ENCODE measurements around the gene WNT8A. TPM values are rescaled to one million over a fixed set of nuclear protein-coding genes. Genes with fewer than 3 reads are reported as not detected.

The WNT8A gene
- polyA plus RNA-seq, 3 donors = not detected

DNA sequence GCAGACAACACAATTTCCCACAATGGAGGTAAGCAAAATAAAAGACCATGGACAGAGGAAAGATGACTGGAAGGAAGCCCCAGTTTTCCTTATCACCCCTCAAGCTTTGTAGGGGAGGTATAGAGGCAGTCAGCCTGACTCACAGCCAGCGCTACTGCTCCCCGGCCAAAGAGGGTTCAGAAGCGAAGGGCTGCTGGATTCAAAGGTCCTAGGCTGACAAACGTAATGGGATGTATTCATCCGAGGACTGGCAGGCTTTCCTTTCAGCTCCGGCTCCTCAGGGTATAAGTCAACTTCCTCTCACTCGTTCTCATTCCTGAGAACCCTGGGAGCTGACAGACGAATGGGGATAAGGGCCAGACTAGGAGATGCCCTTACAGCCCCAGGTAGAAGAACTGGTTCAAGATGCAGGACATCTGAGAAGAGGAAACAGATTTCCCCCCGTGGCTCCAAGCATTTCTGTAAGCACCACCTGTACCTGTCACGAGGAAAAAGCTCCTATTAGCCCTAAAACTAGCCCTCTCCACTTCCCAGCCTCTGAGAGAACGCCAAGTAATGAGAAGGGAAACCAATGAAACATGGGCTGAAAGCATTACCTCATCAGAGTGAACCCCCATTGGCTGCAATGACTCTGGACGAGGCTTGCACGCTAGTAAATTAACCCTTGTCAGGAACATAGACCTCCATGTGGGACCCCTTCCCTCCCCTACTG is 28.8 kb upstream of the WNT8A start:
- H3K36me3 ChIP-seq (replicated peaks in 1 of 2; ENCODE audit: control insufficient read depth in 1 of 2, insufficient read depth in 2 of 2, low read length in 2 of 2) = no peaks in the 10 kb centered on the region
- H3K4me1 ChIP-seq (ENCODE audit: control insufficient read depth in 1 of 2, insufficient read depth in 2 of 2, low read length in 2 of 2) = no peaks in the 10 kb centered on the region
- peak overlapping the region; percentile 38 for H2AFZ ChIP-seq (ENCODE audit: insufficient read depth, low read depth, low read length, poor library complexity, severe bottlenecking)
- H3K9ac ChIP-seq (ENCODE audit: insufficient read depth, low read length, poor library complexity, severe bottlenecking) = no peak overlapping the region
- no peak overlapping the region for H3K4me2 ChIP-seq (replicated peaks; ENCODE audit: extremely low read depth, low read length, poor library complexity, severe bottlenecking)
- no peak overlapping the region for H3K4me3 ChIP-seq (replicated peaks in 1 of 3; ENCODE audit: low read depth in 2 of 3, low read length in 3 of 3)
- H3K9me3 Mint-ChIP-seq = peaks cover 0 to 3% (median 0%) of the 10 kb centered on the region in 7 donors
- intact Hi-C loops (cut with micrococcal nuclease) = no loop called here
- DNase-seq = no peak
- no peaks in the 10 kb centered on the region for H3K9me3 ChIP-seq (replicated peaks in 1 of 2; ENCODE audit: control insufficient read depth in 1 of 2, insufficient read depth in 1 of 2, low read length in 2 of 2)
- TF ChIP-seq, protein P1, sequence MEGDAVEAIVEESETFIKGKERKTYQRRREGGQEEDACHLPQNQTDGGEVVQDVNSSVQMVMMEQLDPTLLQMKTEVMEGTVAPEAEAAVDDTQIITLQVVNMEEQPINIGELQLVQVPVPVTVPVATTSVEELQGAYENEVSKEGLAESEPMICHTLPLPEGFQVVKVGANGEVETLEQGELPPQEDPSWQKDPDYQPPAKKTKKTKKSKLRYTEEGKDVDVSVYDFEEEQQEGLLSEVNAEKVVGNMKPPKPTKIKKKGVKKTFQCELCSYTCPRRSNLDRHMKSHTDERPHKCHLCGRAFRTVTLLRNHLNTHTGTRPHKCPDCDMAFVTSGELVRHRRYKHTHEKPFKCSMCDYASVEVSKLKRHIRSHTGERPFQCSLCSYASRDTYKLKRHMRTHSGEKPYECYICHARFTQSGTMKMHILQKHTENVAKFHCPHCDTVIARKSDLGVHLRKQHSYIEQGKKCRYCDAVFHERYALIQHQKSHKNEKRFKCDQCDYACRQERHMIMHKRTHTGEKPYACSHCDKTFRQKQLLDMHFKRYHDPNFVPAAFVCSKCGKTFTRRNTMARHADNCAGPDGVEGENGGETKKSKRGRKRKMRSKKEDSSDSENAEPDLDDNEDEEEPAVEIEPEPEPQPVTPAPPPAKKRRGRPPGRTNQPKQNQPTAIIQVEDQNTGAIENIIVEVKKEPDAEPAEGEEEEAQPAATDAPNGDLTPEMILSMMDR (IDR thresholded peaks at IDR 0.05) = no peak
- H3K4me3 Mint-ChIP-seq = peak overlapping the region in 1 of 2 donors; percentile 48
- peaks cover 3 to 26% (median 9%) of the 10 kb centered on the region in 3 donors for H3K27me3 Mint-ChIP-seq (ENCODE audit: low read depth in 3 of 3)
- H3K4me1 Mint-ChIP-seq = peaks cover 2% of the 10 kb centered on the region
- 62% methylated on average over 8 of the region's 13 CpGs for WGBS (ENCODE audit: insufficient coverage)
- no peaks in the 10 kb centered on the region for H3K79me2 ChIP-seq (ENCODE audit: insufficient read depth, low read length)
- peaks cover 2 to 4% of the 10 kb centered on the region in 2 donors for H3K27me3 ChIP-seq (ENCODE audit: control insufficient read depth in 2 of 2, insufficient read depth in 2 of 2, low read length in 2 of 2)
- no peaks in the 10 kb centered on the region for H3K36me3 Mint-ChIP-seq
- no peak overlapping the region for H3K27ac ChIP-seq (ENCODE audit: low read depth in 1 of 2, low read length in 2 of 2)
- H3K27ac Mint-ChIP-seq = no peak overlapping the region
- no peaks in the 10 kb centered on the region for H4K20me1 ChIP-seq (ENCODE audit: insufficient read depth, low read length)

DNA sequence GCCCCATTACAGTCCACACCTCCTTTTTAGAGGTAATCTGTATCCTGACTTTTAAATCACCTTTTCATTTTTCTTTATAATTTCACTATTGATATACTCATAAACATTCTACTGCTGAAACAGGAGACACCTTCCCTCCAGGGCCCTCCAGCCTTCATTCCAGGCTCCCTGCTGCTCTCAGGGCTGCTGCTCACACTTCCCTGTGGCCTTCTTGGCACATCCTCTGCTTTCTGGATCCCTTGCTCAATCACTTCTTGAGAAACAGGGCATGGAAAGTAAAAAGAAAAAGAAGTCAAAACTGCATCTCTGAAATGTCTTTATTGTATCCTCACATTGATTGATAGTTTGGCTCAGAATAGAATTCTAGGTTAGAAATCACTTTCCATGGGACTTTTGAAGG is 19.3 kb upstream of the WNT8A start:
- H3K27me3 ChIP-seq (ENCODE audit: control insufficient read depth in 2 of 2, insufficient read depth in 2 of 2, low read length in 2 of 2) = no peaks in the 10 kb centered on the region
- no peaks in the 10 kb centered on the region for H3K79me2 ChIP-seq (ENCODE audit: insufficient read depth, low read length)
- H3K9ac ChIP-seq (ENCODE audit: insufficient read depth, low read length, poor library complexity, severe bottlenecking) = no peak overlapping the region
- no peak overlapping the region for H3K27ac ChIP-seq (ENCODE audit: low read depth in 1 of 2, low read length in 2 of 2)
- Mint-ChIP-seq H3K36me3 (no peaks in the 10 kb centered on the region), H3K4me1 (peaks cover 22% of the 10 kb centered on the region), H3K9me3 (peaks cover 0 to 2% (median 0%) of the 10 kb centered on the region in 7 donors), H3K27me3 (ENCODE audit: low read depth in 3 of 3) (peaks cover 0 to 9% (median 3%) of the 10 kb centered on the region in 3 donors), H3K4me3 (no peak overlapping the region), H3K27ac (peak overlapping the region in 1 of 7 donors; percentile 6)
- intact Hi-C loops (cut with micrococcal nuclease) = loop anchor here in 1 of 2 donors (10.0 kb wide), 2 partner anchors 290 to 430 kb away; no protein-coding TSS in a partner anchor
- peaks cover 10% of the 10 kb centered on the region in 2 donors for H3K4me1 ChIP-seq (ENCODE audit: control insufficient read depth in 1 of 2, insufficient read depth in 2 of 2, low read length in 2 of 2)
- no peaks in the 10 kb centered on the region for H4K20me1 ChIP-seq (ENCODE audit: insufficient read depth, low read length)
- H3K36me3 ChIP-seq (replicated peaks in 1 of 2; ENCODE audit: control insufficient read depth in 1 of 2, insufficient read depth in 2 of 2, low read length in 2 of 2) = no peaks in the 10 kb centered on the region
- no peak for DNase-seq
- H3K4me3 ChIP-seq (replicated peaks in 1 of 3; ENCODE audit: low read depth in 2 of 3, low read length in 3 of 3) = no peak overlapping the region
- H3K9me3 ChIP-seq (replicated peaks in 1 of 2; ENCODE audit: control insufficient read depth in 1 of 2, insufficient read depth in 1 of 2, low read length in 2 of 2) = no peaks in the 10 kb centered on the region
- H2AFZ ChIP-seq (ENCODE audit: insufficient read depth, low read depth, low read length, poor library complexity, severe bottlenecking) = no peak overlapping the region
- no peak overlapping the region for H3K4me2 ChIP-seq (replicated peaks; ENCODE audit: extremely low read depth, low read length, poor library complexity, severe bottlenecking)
- TF ChIP-seq, protein P1 (IDR thresholded peaks at IDR 0.05) = no peak
